Testis (tissue), 3 donors: Measurements from ENCODE around the gene MED12L. TPM values are rescaled to one million over a fixed set of nuclear protein-coding genes. Genes with fewer than 3 reads are reported as not detected.

Source experiments
- DNase-seq: peaks from one replicate; pipeline ENCODE4 v3.0.0-alpha.2; 2019
- H3K27ac ChIP-seq, 2 donors: fragments of 200-600 bp; sonication (generic); one replicate each; pipeline ENCODE4 v1.5.1; 2019
- H3K27me3 ChIP-seq: fragments of 200-600 bp; sonication (generic); one replicate; pipeline ENCODE4 v1.5.1; 2019
- H3K36me3 ChIP-seq: fragments of 200-600 bp; sonication (generic); one replicate; pipeline ENCODE4 v1.5.1; 2017; ENCODE audit warnings: low read depth; ENCODE audit errors: missing control alignments
- H3K4me1 ChIP-seq: fragments of 200-600 bp; sonication (generic); one replicate; pipeline ENCODE4 v1.5.1; 2019
- H3K4me3 ChIP-seq, 2 donors: fragments of 200-600 bp; sonication (generic); one replicate each; pipeline ENCODE4 v1.5.1; 2017 to 2019
- H3K9me3 ChIP-seq: fragments of 200-600 bp; sonication (generic); one replicate; pipeline ENCODE4 v1.5.1; 2017
- POLR2A ChIP-seq: fragments of 450-650 bp; IDR thresholded peaks from one replicate; pipeline ENCODE4 v1.6.1; 2017; ENCODE audit warnings: antibody characterized with exemption, mild to moderate bottlenecking, moderate library complexity
- whole genome bisulfite sequencing, 2 donors: methylation state at CpG; one replicate each; pipeline ENCODE4 v1.1.5; 2018; 5-methylcytosine and 5-hydroxymethylcytosine counted together
- intact Hi-C: fragments of 100-400 bp; cut with DNase I; formaldehyde crosslinking; loops from one replicate; pipeline ENCODE4 v1.15.1; 2023; ENCODE audit warnings: low total_unique reads
- polyA plus RNA-seq: library from polyadenylated mRNA; stranded (reverse); fragments of 350-450 nt; fragmentation: Illumina TruSeq; extraction: RNeasy Lipid Tissue Mini Kit (QIAGEN cat#74804); gene quantifications from one replicate; pipeline ENCODE4 v1.2.3, GENCODE V29; 2014; ENCODE audit warnings: low read depth, low replicate concordance; ENCODE audit not compliant: insufficient read depth
- total RNA-seq, 2 donors: library from RNA; depleted of rRNA; stranded (reverse); fragments of >200 nt; gene quantifications; one replicate each; pipeline ENCODE4 v1.2.3, GENCODE V29; 2016
- TF ChIP-seq, protein P1 (sequence below), 3 experiments: fragments of 450-650 bp in 2 of 3; fragments of 200-600 bp in 1 of 3; sonication (generic) in 1 of 3; IDR thresholded peaks; one replicate each; pipeline ENCODE4 v1.5.1; 2016 to 2019; ENCODE audit warnings: antibody characterized with exemption in 3 of 3, mild to moderate bottlenecking in 2 of 3, moderate library complexity in 1 of 3

Gene MED12L
- total and polyA plus RNA-seq, 3 donors from 2014 or later, result 10.3 to 18.5 (median 10.4) TPM

DNA sequence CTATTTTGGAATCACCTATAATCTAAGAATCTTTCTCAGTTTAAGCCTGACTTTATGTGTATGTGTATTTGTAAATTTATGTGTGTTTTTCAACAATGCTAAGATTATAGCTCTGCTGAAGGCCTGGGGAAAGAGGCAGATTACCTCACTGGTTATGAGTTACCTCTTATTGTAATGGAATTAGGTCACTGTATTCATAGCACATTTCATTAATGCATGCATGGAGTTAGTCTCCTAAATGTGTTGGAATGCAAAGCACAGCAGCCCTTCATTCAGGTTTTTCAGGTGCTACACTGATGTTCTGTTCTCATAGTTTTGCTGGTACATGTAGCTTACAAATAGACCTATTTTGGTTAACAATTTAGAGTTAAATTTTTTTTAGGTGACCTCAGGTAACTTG, 221.7 kb downstream of the MED12L start:
- Histone ChIP-seq H3K27ac (no peak overlapping the region), H3K4me1 (no peaks in the 10 kb centered on the region), H3K4me3 (no peak overlapping the region), H3K27me3 (no peaks in the 10 kb centered on the region), H3K36me3 (no peaks in the 10 kb centered on the region), H3K9me3 (no peaks in the 10 kb centered on the region)
- TF ChIP-seq, protein P1, sequence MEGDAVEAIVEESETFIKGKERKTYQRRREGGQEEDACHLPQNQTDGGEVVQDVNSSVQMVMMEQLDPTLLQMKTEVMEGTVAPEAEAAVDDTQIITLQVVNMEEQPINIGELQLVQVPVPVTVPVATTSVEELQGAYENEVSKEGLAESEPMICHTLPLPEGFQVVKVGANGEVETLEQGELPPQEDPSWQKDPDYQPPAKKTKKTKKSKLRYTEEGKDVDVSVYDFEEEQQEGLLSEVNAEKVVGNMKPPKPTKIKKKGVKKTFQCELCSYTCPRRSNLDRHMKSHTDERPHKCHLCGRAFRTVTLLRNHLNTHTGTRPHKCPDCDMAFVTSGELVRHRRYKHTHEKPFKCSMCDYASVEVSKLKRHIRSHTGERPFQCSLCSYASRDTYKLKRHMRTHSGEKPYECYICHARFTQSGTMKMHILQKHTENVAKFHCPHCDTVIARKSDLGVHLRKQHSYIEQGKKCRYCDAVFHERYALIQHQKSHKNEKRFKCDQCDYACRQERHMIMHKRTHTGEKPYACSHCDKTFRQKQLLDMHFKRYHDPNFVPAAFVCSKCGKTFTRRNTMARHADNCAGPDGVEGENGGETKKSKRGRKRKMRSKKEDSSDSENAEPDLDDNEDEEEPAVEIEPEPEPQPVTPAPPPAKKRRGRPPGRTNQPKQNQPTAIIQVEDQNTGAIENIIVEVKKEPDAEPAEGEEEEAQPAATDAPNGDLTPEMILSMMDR (IDR thresholded peaks at IDR 0.05), result no peak
- TF ChIP-seq POLR2A, result no peak
- no peak for DNase-seq
- intact Hi-C loops, result no loop called here

DNA sequence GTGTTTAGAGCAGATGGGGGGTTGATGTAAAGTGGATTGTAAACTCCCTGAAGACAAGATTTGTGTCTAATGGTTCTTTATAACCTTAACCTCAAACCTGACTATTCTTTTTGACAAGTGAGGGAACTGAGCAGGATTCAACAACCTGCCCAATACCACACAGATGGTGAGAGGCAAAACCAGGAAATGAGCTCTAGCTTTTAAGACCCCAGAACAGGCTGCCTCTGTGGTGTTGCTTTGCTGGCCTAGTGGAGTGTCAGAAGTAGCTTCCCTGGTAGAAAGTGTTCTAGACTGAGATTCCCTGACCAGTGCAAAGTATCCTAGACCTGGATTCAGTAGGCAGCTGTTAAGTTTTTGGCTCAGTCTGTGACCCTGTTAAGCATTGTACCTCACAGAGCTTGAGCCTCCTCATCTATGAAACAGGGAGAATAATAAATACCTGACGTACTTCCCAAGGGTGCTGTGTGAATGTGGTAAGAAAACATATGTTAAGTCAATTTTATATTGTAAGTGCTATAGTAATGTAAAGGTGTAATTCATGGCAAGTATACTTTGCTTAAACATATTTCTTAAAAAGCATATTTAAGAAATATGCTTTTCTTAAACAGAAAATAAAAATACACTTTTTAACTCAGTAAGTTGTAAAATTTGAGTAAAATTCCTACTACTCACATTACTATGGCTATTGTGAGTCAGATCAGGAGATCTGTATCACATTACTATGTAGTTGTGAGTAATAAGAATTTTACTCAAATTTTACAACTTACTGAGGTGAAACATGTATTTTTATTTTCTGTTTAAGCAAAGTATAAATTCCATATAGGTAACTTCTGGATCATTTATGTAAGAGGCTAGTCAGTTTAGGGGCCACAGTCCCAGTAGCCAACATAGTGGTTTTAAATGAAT, 222.4 kb downstream of the MED12L start:
- no peaks in the 10 kb centered on the region for H3K27me3 ChIP-seq
- no peaks in the 10 kb centered on the region for H3K36me3 ChIP-seq
- no peak for DNase-seq
- H3K4me3 ChIP-seq, result no peak overlapping the region
- H3K4me1 ChIP-seq, result no peaks in the 10 kb centered on the region
- no peak overlapping the region for H3K27ac ChIP-seq
- H3K9me3 ChIP-seq, result no peaks in the 10 kb centered on the region
- intact Hi-C loops, result no loop called here
- no peak for TF ChIP-seq POLR2A
- TF ChIP-seq, protein P1 (IDR thresholded peaks at IDR 0.05), result no peak
- 94 to 100% methylated on average over 1 of the region's 1 CpG for WGBS, 2 donors

DNA sequence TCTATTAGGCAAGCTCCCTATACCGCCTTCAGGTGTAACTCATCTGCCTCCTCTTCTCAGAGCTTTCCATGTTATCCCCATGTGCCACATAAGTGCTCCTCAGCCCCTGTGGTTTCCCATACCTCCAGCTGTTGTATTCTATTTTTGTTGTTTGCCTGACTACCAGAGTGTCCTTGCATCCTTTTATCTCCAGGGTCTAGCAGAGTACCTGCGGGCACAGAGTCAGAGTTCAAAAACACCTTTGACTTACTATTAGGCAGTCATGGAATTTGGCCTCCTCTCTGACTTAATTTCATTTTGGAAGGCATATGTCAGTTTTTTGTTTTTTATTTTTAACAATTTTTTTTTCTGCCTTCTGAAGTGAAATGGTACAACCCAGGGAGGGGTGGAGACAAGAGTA, 224.1 kb downstream of the MED12L start:
- Histone ChIP-seq H3K27ac (no peak overlapping the region), H3K36me3 (no peaks in the 10 kb centered on the region), H3K4me1 (no peaks in the 10 kb centered on the region), H3K9me3 (no peaks in the 10 kb centered on the region), H3K4me3 (no peak overlapping the region), H3K27me3 (no peaks in the 10 kb centered on the region)
- intact Hi-C loops, result no loop called here
- DNase-seq, result no peak
- TF ChIP-seq, protein P1 (IDR thresholded peaks at IDR 0.05), result no peak
- TF ChIP-seq POLR2A, result no peak
- WGBS, 2 donors, result 97 to 100% methylated on average over 2 of the region's 2 CpGs

DNA sequence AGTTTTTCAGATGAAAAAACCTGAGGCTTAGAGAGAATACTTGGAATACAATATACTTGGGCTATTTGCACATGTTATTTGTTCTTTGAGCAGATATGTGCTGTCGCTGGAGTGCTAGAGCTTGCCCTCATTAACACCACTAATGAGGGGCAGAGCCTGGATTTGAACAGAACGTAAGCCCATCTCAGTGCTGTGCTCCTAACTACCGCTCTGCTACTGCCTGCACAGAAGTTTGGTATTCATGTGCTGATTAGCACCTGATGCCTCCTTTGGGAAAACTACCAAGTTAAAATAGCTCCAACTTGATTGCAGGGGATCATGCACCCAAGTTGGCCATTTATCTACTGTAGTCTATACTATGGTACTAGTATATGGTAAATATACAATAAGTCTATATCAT, 227.5 kb downstream of the MED12L start:
- no peaks in the 10 kb centered on the region for H3K27me3 ChIP-seq
- DNase-seq, result no peak
- intact Hi-C loops, result no loop called here
- WGBS, 2 donors, result 95 to 98% methylated on average over 3 of the region's 3 CpGs
- no peak for TF ChIP-seq POLR2A
- TF ChIP-seq, protein P1 (IDR thresholded peaks at IDR 0.05), result no peak
- H3K4me3 ChIP-seq, result no peak overlapping the region
- no peak overlapping the region for H3K27ac ChIP-seq
- no peaks in the 10 kb centered on the region for H3K4me1 ChIP-seq
- H3K36me3 ChIP-seq, result no peaks in the 10 kb centered on the region
- H3K9me3 ChIP-seq, result no peaks in the 10 kb centered on the region

DNA sequence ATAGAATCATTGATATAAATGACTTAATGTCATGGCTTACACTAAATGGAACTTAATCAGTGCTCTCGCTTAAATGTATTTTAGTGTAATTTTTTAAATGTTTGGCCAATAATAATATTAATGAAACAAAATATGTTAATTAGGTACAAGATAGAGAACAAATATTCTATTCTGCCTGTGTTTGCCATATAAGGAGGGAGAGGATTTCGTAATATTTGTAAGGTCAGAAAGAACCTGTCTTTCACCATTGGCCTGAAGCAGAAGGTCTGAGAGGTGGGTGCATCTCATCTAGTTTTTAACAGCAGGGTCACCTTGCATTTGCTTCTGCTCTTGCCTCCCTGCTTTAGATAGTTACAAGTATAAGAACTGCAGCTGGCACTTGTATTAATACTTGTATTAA, 228.7 kb downstream of the MED12L start:
- no peaks in the 10 kb centered on the region for H3K4me1 ChIP-seq
- H3K9me3 ChIP-seq, result no peaks in the 10 kb centered on the region
- no peak for DNase-seq
- 93 to 97% methylated on average over 2 of the region's 2 CpGs for WGBS, 2 donors
- TF ChIP-seq, protein P1 (IDR thresholded peaks at IDR 0.05), result no peak
- TF ChIP-seq POLR2A, result no peak
- intact Hi-C loops, result no loop called here
- H3K36me3 ChIP-seq, result no peaks in the 10 kb centered on the region
- H3K27ac ChIP-seq, result no peak overlapping the region
- H3K27me3 ChIP-seq, result no peaks in the 10 kb centered on the region
- no peak overlapping the region for H3K4me3 ChIP-seq
